Measurements from ENCODE around the gene RWDD3. TPM values are rescaled to one million over a fixed set of nuclear protein-coding genes. Genes with fewer than 3 reads are reported as not detected.

Gene RWDD3
- total and polyA plus RNA-seq, 3 donors from 2014 or later = 10.0 to 11.8 (median 11.2) TPM

DNA sequence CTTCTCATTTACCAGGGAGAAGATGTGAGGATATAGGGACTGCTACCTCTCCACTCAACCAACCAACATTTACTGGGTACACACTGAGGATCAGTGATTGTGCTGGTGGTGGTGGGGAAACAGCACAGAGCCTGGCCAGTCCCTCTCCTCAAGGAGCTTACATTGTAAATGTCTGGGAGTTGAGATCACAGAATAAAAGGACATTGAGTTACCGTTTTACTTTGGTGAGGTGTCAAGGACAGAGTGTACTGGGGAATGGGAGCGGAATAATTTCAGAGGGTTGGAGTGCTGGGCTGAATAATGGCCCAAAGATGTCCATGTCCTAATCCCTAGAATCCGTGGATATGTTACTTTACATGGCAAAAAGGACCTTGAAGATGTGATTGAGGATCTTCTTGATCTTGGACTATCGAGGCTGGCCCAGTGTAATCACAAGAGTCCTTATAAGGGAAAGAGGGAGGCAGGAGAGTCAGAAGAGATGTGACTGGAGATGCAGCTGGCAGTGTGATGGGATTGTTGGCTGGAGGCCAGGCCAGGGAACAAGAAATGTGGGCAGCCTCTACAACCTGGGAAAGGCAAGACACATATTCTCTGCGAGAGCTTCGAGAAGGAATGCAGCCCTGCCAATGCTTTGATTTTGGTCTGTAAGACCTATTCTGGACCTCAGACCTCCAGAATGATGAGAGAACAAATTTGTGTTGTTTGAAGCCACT is 26.6 kb upstream of the RWDD3 start:
- Histone ChIP-seq H3K4me1 (no peaks in the 10 kb centered on the region), H3K9me3 (no peaks in the 10 kb centered on the region), H3K4me3 (no peak overlapping the region), H3K27ac (no peak overlapping the region), H3K27me3 (no peaks in the 10 kb centered on the region), H3K36me3 (ENCODE audit: low read depth, missing control alignments) (no peaks in the 10 kb centered on the region)
- TF ChIP-seq POLR2A (IDR thresholded peaks at IDR 0.05) = no peak
- TF ChIP-seq, protein P1, sequence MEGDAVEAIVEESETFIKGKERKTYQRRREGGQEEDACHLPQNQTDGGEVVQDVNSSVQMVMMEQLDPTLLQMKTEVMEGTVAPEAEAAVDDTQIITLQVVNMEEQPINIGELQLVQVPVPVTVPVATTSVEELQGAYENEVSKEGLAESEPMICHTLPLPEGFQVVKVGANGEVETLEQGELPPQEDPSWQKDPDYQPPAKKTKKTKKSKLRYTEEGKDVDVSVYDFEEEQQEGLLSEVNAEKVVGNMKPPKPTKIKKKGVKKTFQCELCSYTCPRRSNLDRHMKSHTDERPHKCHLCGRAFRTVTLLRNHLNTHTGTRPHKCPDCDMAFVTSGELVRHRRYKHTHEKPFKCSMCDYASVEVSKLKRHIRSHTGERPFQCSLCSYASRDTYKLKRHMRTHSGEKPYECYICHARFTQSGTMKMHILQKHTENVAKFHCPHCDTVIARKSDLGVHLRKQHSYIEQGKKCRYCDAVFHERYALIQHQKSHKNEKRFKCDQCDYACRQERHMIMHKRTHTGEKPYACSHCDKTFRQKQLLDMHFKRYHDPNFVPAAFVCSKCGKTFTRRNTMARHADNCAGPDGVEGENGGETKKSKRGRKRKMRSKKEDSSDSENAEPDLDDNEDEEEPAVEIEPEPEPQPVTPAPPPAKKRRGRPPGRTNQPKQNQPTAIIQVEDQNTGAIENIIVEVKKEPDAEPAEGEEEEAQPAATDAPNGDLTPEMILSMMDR (IDR thresholded peaks at IDR 0.05) = no peak
- intact Hi-C loops (cut with DNase I; ENCODE audit: low total_unique reads) = no loop called here
- no peak for DNase-seq
- WGBS, 2 donors = 53 to 60% methylated on average over 6 of the region's 6 CpGs

DNA sequence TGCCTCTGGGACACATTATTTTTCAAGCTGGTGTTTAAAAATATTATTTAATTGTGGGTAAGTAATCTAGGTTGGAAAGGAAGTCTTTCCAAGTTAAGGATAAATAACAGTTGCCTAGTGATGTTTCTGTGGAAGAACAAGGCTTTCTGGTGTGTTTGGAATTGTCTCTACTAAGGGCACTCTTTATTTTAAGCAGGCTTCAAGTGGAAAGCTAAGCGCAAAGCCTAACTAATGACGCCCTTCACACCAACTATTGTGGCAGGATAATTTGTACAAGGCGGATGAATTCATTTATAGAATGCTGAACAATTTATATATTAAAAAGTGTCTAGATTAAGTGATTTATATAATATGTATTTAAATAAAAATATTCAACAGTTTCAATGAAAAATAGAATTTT is 25.1 kb upstream of the RWDD3 start:
- Histone ChIP-seq H3K4me3 (no peak overlapping the region), H3K9me3 (no peaks in the 10 kb centered on the region), H3K27ac (no peak overlapping the region), H3K4me1 (no peaks in the 10 kb centered on the region), H3K36me3 (ENCODE audit: low read depth, missing control alignments) (no peaks in the 10 kb centered on the region), H3K27me3 (no peaks in the 10 kb centered on the region)
- intact Hi-C loops (cut with DNase I; ENCODE audit: low total_unique reads) = no loop called here
- TF ChIP-seq, protein P1 (IDR thresholded peaks at IDR 0.05) = no peak
- no peak for TF ChIP-seq POLR2A (IDR thresholded peaks at IDR 0.05)
- WGBS, 2 donors = 78 to 95% methylated on average over 3 of the region's 3 CpGs
- DNase-seq = no peak

DNA sequence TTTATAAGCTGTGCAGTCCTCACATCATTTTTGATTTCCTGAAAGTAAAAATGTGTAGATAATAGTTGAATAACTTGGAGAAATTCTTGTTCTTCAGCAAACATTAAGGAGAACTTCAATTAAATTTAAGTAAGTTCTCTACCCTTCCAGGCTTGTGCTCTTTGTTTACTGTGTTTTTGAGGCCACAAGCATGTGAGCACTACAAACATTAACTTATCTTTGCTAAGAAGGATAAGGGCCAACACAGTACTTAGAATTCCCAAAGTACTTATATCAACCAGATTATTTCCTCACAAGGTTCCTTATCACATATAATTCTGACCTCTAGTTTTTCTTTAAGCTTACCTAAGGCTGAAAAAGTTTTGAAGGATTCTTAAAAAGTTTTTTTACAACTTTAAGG is 24.7 kb upstream of the RWDD3 start:
- H3K4me1 ChIP-seq = no peaks in the 10 kb centered on the region
- intact Hi-C loops (cut with DNase I; ENCODE audit: low total_unique reads) = no loop called here
- DNase-seq = no peak
- H3K9me3 ChIP-seq = no peaks in the 10 kb centered on the region
- H3K36me3 ChIP-seq (ENCODE audit: low read depth, missing control alignments) = no peaks in the 10 kb centered on the region
- no peak overlapping the region for H3K27ac ChIP-seq
- no peak for TF ChIP-seq POLR2A (IDR thresholded peaks at IDR 0.05)
- TF ChIP-seq, protein P1 (IDR thresholded peaks at IDR 0.05) = no peak
- H3K27me3 ChIP-seq = no peaks in the 10 kb centered on the region
- H3K4me3 ChIP-seq = no peak overlapping the region

DNA sequence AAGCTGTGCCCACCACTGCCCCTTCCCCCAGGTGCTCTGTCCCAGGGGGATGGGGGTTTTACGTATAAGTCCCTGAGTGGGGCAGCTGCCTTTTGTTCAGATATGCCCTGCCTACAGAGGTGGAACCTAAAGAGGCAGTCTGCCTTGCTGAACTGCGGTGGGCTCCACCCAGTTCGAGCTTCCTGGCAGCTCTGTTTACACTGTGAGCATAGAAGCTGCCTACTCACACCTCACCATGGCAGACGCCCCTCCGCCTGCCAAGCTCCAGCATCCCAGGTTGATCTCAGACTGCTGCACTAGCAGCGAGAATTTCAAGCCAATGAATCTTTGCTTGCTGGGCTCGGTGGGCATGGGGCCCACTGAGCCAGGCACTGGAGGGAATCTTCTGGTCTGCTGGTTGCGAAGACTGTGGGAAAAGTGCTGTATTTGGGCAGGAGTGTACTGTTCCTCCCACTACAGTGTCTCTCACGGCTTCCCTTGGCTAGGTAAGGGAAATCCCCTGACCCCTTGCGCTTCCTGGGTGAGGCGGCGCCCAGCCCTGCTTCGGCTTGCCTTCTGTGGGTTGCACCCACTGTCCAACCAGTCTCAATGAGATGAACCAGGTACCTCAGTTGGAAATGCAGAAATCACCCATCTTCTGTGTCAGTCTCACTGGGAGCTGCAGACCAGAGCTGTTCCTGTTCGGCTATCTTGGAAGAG is 17.6 kb upstream of the RWDD3 start:
- Histone ChIP-seq H3K27me3 (no peaks in the 10 kb centered on the region), H3K9me3 (no peaks in the 10 kb centered on the region), H3K27ac (no peak overlapping the region), H3K4me1 (no peaks in the 10 kb centered on the region), H3K36me3 (ENCODE audit: low read depth, missing control alignments) (no peaks in the 10 kb centered on the region), H3K4me3 (no peak overlapping the region)
- 90 to 98% methylated on average over 10 to 14 of the region's 14 CpGs for WGBS, 2 donors
- no peak for DNase-seq
- intact Hi-C loops (cut with DNase I; ENCODE audit: low total_unique reads) = no loop called here
- no peak for TF ChIP-seq POLR2A (IDR thresholded peaks at IDR 0.05)

DNA sequence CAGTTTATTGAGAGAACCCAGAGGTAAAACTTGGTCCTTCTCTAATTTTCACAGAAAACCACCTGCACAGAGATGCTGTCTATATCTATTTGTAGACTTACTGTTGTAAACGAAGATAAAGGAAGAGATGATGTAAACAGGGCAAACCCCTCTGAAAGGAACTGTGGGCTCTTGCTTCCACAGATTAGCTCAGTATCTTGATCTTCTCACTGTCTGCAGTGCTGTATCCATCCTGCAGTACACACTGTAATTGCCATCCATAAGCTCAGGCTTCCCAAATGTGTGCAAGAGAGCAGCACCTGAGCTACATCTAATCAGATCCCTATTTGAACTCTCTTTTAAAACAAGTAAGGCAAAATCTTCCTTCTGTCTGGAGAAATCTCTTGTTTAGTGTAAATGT is 16.6 kb upstream of the RWDD3 start:
- no peaks in the 10 kb centered on the region for H3K4me1 ChIP-seq
- no peak overlapping the region for H3K4me3 ChIP-seq
- no peak for DNase-seq
- no peak overlapping the region for H3K27ac ChIP-seq
- H3K36me3 ChIP-seq (ENCODE audit: low read depth, missing control alignments) = no peaks in the 10 kb centered on the region
- TF ChIP-seq POLR2A (IDR thresholded peaks at IDR 0.05) = no peak
- TF ChIP-seq, protein P1 (IDR thresholded peaks at IDR 0.05) = no peak
- no peaks in the 10 kb centered on the region for H3K9me3 ChIP-seq
- intact Hi-C loops (cut with DNase I; ENCODE audit: low total_unique reads) = no loop called here
- WGBS, 2 donors = 68 to 80% methylated on average over 1 of the region's 1 CpG
- H3K27me3 ChIP-seq = no peaks in the 10 kb centered on the region
